DOHH2 (cell line): ENCODE data around the gene PROS1.

Experiments used
- CTCF ChIP-seq: fragments of 200-600 bp; sonication (generic); IDR thresholded peaks from one replicate; pipeline ENCODE4 v1.5.1; 2014; ENCODE audit warnings: antibody characterized with exemption, mild to moderate bottlenecking, low read depth, low read length; ENCODE audit not compliant: poor library complexity, severe bottlenecking
- EZH2phosphoT487 ChIP-seq: fragments of 200-600 bp; sonication (generic); IDR thresholded peaks from 2 replicates; pipeline ENCODE4 v1.6.1; 2017; ENCODE audit warnings: borderline replicate concordance, mild to moderate bottlenecking, antibody characterized with exemption, low read length, moderate library complexity, mixed read lengths

- TF ChIP-seq CTCF (no peak), EZH2phosphoT487 (no peak)
Observed at GRCh38 chr3:94019659-94020058, 46.0 kb upstream of the PROS1 start.
